HG02678 (cell line): ENCODE results near the gene PAK4.

Source experiments
- ATAC-seq: cut with Tn5 transposase; IDR thresholded peaks from one replicate; pipeline ENCODE4 v1.9.1; 2021; ENCODE audit warnings: mild to moderate bottlenecking, moderate library complexity; ENCODE audit not compliant: unreplicated experiment

PAK4 gene

DNA sequence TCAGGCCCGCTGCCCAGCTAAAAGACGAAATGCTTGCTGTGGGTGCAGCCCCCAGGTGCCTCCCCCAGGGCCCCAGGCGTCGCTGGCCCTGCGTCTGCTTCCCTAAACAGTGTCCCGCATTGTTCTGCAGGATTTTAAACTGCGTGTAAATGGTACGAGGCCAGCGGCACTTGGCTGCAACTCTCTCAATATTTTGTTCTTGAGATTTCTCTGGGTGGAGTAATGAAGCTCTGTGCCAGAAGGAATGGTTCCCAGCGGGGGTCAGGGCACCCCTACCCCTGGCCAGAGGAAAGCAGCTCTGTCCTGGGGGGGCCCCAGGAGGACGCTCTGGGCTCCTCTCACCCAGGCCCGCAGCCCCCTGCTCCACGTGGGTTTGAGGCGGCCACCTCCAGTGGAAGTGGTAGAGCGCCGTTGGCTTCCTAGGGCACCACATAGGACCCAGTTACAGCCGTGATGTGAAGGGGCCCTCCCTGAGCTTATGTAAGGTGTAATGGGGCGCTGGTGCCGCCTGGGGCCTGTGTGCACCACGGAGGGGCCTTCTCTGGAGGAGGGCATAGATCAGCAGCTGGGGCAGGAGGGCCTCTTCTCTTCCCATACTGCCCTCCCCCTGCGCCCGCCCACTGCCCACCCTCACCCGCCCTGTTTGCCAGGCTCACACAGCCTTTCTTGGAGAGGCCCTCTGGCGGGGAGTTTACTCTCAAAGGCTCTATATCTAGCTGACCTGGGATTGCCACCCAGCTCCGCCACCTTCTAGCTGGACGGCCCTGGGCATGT is 19.8 kb downstream of the PAK4 start:
- no peak for ATAC-seq

DNA sequence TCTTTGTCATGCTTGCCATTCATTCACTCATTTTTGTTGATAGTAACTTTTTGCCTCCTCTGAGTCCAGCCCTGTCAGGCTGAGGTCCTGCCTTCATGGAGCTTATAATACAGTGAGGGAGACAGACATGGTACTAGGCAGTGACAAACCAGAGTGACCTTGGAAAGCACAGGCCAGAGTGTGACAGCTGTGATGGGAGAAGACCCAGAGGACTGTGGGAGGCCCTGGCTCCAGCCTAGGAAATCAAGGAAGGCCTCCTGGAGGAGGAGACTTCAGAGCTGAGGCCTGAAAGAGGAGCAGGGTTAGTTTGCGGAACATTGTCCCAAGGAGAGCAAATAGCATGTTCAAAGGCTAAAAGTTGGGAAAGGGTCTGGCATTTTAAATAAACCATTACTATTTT is 20.5 kb downstream of the PAK4 start:
- ATAC-seq = no peak

DNA sequence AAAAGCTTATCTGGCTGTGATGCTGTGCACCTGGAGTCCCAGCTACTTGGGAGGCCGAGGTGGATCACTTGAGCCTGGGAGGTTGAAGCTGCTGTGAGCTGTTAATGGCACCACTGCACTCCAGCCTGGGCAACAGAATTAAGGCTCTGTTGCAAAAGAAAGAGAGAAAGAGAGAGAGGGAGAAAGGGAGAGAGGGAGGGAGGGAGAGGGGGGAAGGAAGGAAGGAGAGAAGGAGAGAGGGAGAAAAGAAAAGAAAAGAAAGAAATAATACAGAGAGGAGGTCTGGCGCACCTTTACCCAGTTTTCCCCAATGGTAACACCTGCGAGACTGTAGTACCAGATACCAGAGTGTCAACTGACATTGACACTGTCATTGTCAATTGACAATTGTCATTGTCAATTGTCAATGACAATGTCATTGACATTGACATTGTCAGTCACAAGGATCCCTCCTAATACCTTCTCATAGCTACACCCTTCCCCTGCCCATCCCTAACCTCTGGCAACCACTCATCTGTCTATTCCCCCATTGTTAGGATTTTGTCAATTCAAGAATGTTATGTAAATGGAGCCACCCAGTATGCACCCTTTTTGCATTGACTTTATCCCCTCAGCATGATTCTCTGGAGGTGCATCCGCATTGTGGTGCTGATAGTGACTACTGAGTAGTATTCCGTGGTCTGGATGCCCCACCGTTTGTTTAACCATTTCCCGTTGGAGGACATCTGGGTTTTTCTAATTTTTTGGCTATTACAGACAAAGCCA is 21.3 kb downstream of the PAK4 start:
- ATAC-seq = no peak

DNA sequence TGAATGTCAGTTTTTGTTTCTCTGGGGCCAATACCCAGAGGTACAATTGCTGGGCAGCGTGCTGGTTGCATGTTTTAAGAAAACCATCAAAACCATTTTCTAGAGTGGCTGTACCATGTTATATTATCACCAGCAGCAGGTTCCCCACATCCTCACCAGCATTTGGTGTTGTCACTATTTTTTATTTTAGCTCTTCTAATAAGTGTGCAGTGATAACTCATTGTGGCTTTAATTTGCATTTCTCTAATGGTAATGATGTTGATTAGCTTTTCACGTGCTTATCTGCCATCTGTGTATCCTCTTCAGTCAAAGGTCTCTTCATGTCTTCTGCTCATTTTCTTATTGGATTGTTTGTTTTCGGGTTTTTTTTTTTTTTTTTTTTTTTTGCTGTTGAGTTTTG is 21.9 kb downstream of the PAK4 start:
- no peak for ATAC-seq

DNA sequence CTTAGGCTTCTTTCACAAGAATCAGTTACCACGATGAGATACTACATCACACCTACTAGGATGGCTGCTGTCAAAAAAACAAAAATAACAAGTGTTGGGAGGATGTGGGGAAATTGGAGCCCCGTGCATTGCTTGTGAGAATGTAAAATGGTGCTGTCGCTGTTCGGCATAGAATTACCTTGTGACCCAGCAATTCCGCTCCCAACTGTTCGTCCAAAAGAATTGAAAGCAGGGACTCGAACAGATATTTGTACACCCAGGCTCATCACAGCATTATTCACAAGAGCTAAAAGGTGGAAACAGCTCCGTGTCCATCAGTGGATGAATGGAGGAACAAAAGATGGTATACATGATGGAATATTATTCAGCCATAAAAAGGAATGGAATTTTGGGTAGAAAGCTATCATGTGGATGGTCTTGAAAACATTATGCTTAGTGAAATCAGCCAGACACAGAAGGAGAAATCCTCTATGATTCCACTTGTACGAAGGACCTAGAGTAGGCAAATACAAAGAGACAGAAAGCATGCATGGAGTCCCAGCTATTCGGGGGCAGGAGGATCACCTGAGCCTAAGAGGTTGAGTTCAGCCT is 23.4 kb downstream of the PAK4 start:
- ATAC-seq = no peak

DNA sequence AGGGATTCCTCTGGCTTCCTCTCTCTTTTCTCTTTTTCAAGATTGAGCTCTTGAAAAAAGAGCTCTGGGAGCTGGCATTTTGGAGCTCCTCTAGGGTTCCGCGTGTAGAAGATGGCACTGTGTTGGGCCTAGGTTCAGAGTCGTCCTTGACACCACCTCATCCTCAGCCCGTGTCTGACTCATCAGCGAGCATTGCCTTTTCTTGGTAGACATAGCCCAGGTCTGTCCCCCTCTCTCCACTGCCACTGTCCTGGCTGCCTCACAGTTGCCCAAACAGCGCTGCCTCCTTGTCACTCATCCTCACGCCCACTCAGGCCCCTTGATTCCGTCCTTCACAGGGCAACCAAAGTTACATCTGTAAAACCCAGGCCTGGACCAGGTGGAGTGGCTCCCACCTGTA is 24.6 kb downstream of the PAK4 start:
- no peak for ATAC-seq

DNA sequence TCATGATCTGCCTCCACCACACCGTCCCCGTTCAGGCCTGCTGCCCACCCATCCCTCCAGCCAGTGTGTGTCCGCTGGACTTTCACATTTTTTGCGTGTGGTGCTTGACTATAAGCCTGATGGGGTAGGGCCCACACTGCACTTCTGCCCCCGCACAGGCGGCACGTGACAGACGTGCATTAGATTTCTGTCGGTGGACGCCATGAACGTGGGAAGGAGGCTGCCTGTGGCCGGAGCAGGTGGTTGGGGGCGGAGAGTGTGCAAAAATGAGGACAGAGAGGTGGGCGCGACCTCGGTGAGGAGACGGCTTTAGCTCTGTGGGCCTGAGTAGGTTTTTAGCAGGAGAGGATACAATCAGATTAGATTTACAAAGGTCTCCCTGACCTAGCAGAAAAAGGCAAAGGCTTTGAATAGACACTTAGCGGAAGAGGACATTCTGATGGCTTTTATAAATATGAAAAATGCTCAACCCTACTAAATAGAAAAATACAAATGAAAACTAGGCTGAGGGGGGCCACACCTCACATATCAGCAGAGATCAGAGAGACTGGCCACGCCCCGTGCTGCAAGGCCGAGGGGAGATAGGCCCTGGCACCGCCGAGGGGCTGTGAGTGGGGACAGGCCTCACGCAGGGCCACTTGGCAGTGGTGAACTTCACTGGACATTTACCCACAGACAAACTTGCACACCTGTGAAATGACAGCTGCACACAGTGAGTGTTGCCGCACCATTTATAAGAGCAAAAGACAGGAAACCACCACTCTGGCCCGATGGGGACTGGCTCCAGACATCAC is 25.4 kb downstream of the PAK4 start:
- ATAC-seq = no peak

DNA sequence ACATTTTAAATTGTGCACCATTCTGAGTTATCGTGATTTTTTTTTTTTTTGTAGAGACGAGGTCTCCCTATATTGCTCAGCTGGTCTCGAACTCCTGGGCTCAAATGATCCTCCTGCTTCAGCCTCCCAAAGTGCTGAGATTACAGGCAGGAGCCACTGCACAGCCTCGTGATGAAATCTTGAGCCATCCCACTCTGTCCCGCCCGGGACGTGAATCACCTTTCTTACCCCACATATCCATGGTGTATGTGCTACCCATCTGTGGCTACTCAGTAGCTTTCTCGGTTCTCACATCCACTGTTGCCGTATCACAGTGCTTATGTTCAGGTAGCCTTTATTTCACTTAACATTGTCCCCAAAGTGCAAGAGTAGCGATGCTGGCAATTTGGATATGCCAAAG is 26.5 kb downstream of the PAK4 start:
- no peak for ATAC-seq

DNA sequence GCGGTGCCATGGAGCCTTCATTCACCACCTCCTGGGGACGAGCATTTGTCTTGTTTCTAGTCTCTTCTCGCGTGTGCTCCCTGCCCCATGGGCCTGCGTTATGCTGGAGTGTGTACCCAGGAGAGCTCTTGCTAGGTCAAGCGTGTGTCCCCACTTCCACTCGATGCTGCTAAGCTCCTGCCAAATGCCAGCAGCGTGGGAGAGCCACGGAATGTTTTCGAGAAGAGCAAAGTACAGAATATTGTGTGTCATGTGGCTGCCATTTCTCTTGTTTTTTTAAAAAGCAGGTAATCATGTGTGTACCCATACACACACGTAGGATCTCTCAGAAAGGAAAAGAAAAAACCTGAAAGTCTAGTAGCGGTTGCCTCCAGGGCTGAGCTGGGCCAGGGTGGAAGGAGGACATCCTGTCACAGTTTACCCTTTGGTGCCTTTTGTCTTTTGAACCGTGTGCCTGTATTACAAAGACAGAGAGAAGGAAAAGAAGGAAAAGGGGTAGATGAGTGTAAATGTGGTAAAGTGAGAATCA is 28.6 kb downstream of the PAK4 start:
- no peak for ATAC-seq

DNA sequence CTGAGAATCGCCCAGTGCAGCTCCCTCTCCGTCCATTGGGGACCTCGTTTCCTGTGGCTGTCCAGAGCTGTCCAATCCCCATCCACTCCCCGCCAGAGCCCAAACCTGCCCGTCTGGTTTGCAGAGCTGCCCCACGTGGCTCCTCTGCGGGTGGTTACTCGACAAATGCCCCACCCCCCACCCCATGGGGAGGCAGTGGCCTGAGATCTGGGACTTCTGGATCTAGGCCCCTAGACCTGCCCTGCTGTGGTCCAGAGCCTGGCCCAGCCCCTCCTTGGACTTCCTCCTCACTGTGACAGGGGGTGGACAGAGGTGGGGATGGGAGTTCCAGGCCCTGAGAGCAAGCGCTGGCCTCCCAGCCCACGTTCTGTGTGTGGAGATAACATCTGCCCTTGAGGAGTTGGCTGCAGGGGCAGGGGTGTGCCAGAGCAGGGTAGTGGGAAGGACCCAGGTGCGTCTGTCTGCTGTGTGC is 29.1 kb downstream of the PAK4 start:
- no peak for ATAC-seq

DNA sequence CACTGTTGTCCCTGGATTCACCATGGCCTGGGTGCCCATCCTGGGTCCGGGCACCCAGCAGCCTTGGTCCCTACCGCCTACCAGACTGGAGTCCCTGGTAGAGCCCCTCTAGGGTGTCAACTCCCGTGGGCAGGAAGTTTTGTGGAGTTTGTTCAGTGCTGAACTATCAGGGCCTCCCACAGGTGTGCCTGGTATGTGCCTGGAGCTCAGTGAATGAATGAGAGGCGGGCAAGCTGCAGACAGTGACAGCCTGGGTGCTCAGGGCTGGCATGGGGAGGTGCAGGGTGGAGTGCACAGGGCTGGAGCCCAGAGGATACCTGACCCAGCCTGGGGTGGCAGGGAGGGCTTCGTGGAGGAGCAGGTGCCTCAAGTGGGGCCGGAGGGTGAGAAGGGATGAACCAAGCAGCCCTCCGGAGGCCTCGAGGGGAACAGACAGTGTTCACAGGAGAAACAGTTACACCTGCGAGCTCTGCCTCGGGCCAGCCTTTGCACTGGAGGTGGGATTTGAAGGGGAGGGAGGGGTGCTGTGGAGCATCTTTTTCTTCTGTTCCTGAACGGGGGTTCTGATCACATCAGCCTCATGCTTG is 29.6 kb downstream of the PAK4 start:
- ATAC-seq = no peak

DNA sequence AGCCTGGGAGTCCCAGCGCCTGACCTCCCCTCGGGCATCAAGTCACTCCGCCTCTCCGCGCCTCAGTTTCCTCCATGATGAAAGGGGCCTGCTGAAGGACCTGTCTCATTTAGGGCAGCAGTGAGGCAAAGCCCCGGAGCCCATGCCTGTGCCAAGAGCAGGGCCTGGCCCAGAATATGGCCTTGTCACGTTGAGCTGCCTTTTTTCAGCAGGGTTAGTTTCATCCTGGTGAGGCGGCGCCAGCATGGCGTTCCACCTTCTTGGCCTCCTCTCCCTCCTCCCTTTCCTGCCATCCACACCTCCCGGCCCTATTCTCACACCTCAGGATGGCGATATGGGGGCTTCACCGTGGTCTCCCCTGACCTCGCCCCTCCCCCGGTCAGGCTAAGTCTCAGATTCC is 30.2 kb downstream of the PAK4 start:
- ATAC-seq = no peak

DNA sequence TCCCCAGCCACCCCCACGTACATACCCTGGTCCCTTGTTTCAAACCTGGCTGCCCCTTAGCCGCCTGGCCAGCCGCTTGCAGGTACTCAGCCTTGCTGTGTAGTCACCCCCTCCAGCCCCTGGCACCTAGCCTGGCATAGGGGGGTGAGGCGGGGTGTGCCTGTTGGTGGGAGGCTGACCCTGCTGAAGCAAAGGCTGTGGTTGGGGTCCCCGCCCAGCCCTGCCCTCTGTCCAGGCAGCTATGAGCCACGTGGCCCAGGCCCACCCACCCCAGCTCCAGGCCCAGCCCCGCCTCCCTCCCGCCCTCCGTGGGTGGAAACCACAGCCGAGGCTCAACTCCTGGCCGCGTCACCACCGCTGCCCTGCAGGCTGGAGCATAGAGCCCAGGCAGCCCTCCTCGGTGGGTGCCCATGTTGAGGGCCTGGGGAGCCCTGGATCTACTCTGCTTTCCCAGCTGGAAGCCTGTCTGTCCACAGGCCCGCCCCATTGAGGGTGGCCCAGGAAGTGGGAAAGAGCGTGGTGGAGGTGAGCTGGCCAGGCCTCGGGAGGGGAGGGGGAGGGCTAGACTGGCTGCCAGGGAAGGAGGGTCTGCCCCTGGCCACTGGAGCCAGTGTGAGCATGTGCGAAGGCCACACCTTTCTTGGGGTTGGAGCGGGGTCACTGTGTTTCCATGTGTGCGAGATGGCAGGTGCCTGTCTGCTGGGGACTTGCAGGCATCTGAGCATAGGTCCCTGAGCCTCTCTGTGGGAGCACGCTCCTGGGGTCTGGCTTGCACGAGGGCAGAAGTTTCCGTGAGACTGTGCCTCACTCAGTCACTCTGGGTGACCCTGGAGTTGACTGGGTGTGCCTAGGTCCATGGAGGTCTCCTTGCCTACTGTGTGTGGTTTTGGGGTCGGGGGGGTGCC is 31.0 kb downstream of the PAK4 start:
- no peak for ATAC-seq

DNA sequence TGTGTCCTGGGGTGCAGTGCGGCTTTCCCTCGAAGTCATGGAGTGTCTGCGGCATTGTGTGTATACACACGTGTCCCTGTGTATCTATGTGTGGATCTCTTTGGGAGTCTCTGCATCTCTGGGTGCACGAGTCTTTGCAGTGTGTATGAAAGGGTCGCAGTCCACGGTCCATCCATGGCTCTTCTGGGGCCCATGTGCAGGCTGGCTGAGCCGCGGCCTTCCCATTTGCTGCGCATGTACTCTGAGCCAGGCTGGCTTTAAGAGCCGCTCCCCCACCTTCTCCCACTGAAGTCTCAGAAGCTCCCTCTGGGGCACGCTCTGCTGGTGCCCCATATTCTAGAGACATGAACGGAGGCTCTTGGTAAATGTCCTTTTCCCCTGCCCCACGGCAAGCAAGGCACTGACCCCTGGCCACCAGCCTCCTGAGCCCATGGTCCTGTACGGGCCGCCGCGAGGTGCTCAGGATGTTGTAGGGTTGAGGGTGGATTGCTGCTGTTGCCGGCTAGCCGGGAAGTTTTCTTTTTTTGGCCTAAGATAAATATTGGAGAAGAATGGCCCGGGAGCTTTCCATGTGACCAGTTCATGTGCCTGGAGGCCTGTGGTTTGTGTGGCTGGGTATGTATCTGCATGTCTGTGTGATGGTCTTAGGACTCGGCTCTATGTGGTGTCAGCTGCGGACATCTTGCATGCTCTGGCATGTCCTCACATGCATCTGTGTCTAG is 31.9 kb downstream of the PAK4 start:
- ATAC-seq = no peak

DNA sequence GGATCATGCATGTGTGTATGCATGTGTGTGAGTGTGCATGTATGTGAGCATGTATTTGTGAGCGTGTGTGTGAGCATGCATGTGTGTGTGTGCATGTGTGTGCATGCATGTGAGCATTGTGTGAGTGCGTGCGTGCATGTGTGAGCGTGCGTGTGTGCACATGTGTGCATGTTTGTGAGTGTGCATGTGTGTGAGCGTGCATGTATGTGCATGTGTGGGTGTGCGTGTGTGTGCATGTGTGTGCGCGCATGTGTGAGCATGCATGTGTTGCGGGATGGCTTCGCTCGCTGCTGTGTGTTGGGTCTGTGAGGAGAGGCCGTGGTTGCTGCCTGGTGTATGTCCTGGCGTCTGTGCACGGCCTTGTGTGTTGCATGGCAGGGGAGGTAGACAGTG is 32.4 kb downstream of the PAK4 start:
- no peak for ATAC-seq

DNA sequence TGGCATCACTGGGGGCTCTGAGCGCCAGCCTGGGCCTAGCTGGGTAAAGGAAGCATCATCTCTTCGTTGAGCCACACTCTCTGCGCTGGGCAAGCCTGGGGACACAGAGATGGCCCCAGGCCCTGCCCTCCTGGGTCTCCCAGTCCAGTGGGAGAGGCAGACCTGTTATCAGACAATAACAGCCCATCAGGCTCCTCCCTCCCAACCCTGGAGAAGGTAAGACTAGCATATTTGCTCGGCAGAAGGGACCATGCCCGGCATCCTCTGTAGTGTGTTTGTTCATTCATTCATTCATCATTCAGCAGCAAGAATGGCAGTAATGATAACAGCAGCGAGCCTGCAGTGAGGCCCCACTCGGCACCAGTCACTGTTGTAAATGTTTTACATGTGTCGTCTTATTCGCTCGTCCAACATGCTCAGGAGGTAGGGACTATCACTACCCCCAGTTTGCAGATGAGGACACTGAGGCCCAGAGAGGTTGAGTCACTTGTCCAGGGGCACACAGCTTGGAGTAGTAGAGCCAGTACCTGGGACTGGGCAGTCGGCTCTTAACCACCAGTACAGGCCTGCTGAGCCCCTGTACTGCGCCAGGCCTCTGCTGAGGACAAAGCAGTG is 33.2 kb downstream of the PAK4 start:
- no peak for ATAC-seq

DNA sequence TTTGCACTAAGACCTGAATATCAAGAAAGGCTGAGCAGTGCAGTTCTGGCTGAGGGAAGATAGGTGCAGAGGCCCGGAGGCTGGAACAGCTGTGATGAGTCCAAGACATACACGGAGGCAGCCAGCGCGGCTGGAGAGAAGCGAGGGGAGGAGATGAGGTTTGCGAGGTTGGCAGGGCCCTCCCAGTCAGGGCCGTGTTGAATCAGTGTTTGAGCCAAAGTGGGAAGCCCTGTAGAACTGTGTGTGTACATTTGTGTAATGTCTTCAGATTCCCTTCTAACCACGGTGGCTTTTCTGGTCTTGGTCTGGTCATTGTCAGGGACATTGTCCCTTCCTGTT is 34.9 kb downstream of the PAK4 start:
- ATAC-seq = no peak

DNA sequence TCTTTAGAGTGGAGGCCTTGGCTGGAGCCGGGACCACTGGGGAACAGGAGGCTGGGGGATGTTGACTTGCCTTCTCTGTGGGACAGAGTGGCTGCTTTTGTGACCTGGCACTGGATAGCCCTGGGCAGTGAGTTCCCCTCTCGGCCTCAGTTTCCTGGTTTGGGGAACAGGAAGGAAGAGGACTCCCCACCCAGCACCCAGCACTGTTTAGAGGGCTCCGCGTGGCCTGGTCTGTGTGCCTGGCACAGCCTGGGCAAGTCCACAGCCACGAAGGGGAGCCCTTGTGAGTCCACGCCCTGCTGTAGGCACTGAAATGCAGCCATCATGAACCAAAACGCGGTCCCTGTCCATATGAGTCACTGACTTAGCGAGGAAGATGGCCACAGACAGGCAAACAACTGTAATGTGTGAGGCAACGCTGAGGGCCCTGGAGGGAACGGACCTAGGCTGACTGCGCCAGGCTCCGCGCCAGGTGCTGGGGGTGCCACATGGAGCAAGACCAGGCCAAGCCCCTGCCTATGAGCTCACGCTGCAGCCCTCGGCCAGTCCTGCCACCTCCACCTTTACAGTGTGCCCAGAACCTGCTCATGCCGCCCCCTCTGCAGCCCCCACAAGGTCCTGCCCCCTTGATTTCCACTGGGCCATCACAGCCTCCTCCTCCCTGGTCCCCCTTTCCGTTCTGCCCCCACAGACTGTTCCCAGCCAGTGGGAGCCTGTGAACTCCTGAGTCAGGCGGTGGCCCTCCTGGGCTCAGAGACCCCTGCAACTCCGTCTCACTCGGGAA is 35.5 kb downstream of the PAK4 start:
- ATAC-seq = no peak
